ENCODE results near the gene NDUFV3.
"Not testable (repeated sequence)": the region's sequence is repeated elsewhere in the genome, so short reads cannot be mapped to it uniquely, and the experiment has no call there.

Gene NDUFV3

DNA sequence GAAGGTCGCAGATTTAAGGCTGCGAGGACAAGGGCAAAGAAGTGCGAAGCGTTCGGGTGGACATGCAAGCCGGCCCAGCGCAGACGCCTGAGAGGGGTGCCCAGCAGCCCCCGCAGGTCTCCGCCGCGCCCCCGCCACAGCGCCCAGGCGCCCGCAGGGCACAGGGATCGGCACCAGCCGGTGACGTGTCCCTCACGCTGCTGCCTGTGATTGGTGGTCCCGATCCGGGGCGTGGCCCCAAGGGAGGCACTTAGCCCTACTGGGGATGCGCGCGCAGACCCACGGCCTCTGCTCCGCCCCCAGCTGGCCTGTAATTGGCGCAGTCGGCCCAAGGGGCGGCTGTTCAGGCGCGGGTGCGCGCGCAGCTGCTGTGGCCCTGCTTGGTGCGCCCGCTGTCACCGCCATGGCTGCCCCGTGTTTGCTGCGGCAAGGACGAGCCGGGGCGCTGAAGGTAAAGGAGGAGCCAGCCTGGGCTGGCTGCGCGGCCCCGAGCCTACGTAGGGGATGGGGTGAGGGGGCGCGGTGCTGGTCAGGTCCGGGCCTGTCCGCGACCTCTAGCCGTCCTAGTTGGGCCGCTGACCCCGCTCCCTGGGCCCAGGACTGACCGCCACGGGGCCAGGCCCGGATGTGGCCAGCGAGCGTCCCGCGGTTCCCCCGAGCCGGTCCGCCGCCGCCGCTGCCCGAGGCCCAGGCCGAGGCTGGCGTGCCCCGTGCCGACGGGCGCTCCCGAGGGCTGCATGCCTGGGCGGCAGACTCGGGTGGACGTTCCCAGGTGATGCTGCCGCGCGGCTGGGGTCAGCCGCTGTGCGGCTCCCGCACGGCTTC lies at the start of gene NDUFV3:
NDUFV3 (plus strand) TSS at position 379 of the 825 bp plus-strand sequence; CDS start at position 404, 25 bp downstream.
- peak; percentile 100 for DNase-seq (ENCODE audit: low read depth in 2 of 2)

- DNase-seq (ENCODE audit: low read depth in 2 of 2) = no peak
Observed at GRCh38 chr21:42844411-42845113, 48.5 kb upstream of the NDUFV3 start.

GRCh38 chr21:42845296-42845965 lies 47.7 kb upstream of the NDUFV3 start:
- no peak for DNase-seq (ENCODE audit: low read depth in 2 of 2)

DNA sequence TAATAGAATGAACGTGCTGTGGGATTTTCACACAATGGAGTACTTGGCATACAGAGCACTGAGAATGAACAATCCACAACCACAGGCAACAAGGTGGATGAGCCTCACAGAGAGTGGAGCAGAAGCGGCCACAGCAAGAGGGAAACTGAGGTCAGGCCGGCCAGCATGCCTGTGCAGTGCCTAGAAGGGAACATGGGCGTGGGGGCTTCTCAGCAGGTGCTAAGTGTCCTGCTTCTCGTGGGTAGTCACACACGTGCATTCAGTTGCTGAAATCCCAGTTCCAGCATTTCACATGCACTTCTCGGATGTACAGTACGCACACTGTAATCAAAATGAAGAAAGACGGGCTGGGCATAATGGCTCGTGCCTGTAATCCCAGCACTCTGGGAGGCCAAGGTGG lies 46.9 kb upstream of the NDUFV3 start:
- DNase-seq (ENCODE audit: low read depth in 2 of 2) = no peak

- DNase-seq (ENCODE audit: low read depth in 2 of 2) = no peak
Observed at GRCh38 chr21:42847051-42847707, 45.9 kb upstream of the NDUFV3 start.

DNA sequence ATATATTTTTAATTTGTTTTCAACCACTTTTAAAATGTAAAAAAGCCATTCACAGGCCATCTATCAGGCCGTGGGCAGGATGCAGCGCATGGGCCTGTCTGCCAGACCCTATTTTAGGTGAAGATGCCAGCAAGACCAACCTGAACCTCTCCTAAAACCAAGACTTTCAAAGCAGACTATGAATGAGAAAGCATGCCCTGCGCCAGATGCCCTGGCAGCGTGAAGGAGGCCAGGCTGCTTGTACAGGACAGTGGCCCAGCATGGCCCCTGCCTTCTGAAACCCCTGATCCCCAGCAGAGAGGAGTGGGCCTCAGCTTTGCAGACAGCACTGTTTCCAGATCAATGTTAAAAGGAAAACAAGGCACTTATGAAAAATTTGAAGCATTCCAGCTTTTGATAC lies 45.4 kb upstream of the NDUFV3 start:
- no peak for DNase-seq (ENCODE audit: low read depth in 2 of 2)

DNA sequence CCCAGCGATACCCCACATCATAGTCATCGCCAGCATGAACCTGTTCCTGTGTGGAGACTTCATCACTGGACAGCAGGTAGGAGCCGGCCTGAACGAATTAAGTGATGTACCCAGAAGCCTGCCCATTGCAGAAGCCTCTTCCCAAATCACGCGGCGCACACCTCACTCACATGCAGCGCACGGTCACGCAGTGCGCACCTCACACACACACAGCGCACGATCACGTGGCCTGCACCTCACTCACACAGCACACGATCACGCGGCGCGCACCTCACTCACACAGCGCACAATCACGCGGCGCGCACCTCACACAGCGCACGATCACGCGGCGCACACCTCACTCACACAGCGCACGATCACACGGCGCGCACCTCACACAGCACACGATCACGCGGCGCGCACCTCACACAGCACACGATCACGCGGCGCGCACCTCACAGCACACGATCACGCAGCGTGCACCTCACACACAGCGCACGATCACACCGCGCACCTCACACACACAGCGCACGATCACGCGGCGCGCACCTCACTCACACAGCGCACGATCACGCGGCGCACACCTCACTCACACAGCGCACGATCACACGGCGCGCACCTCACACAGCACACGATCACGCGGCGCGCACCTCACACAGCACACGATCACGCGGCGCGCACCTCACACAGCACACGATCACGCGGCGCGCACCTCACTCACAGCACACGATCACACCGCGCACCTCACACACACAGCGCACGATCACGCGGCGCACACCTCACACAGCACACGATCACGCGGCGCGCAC lies 44.8 kb upstream of the NDUFV3 start:
- not testable (repeated sequence) for DNase-seq (ENCODE audit: low read depth in 2 of 2)

- no peak for DNase-seq (ENCODE audit: low read depth in 2 of 2)
Observed at GRCh38 chr21:42848932-42849758, 44.0 kb upstream of the NDUFV3 start.

GRCh38 chr21:42849759-42850412 lies 43.2 kb upstream of the NDUFV3 start:
- no peak for DNase-seq (ENCODE audit: low read depth in 2 of 2)

GRCh38 chr21:42850463-42850862 lies 42.6 kb upstream of the NDUFV3 start:
- no peak for DNase-seq (ENCODE audit: low read depth in 2 of 2)

- DNase-seq (ENCODE audit: low read depth in 2 of 2) = no peak
Observed at GRCh38 chr21:42850866-42851391, 42.2 kb upstream of the NDUFV3 start.

- DNase-seq (ENCODE audit: low read depth in 2 of 2) = no peak
Observed at GRCh38 chr21:42851812-42852665, 41.1 kb upstream of the NDUFV3 start.

DNA sequence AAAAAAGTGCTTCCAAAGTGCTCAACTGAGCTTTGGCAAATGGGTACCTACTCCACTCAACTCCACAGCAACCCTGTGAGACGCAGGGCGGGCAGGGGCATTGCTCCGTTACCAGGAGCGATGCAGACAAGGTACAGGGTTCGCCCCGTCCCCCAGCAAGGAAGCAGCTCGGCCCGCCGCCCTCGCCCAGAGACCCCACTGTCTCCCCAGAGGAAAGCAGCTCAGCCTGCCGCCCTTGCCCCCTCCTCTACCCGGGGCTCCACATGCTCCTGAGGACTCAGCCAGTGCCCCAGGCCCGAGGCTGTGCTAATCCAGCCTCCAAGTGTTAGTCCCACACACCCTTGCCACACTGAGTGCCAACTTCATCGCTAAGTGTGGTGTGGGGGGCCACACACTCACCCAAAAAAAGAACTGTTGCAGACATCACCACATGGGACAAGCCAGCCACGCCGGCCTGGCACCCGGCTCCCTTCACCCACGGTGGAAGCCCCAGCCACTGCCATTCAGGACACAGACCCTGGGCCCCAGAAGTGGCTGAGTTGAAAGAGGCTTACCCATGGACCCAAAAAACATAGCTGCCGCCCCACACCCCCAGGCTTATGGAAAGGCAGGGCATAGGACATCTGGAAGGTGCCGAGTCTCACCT lies 40.1 kb upstream of the NDUFV3 start:
- no peak for DNase-seq (ENCODE audit: low read depth in 2 of 2)

DNA sequence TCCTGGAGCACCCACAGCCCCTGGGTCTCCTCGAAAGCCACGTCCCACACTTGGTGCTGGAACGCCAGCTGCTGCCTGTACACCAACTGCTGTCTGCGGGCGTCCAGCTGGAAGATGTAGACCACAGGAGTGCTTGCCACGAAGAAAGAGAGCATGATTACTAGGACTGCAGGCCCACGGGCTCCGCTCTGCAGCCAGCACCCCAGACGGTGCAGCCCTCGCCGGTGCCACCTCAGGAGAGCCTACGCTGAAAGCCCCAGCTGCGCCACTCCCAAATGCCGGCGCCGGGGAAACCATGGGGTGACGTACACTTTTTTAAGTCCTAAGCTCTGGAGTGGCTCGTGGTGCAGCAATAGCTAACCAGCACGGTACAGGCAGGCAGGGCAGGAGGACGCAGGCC lies 39.5 kb upstream of the NDUFV3 start:
- DNase-seq (ENCODE audit: low read depth in 2 of 2) = no peak

GRCh38 chr21:42854246-42855010 lies 38.7 kb upstream of the NDUFV3 start:
- no peak for DNase-seq (ENCODE audit: low read depth in 2 of 2)

DNA sequence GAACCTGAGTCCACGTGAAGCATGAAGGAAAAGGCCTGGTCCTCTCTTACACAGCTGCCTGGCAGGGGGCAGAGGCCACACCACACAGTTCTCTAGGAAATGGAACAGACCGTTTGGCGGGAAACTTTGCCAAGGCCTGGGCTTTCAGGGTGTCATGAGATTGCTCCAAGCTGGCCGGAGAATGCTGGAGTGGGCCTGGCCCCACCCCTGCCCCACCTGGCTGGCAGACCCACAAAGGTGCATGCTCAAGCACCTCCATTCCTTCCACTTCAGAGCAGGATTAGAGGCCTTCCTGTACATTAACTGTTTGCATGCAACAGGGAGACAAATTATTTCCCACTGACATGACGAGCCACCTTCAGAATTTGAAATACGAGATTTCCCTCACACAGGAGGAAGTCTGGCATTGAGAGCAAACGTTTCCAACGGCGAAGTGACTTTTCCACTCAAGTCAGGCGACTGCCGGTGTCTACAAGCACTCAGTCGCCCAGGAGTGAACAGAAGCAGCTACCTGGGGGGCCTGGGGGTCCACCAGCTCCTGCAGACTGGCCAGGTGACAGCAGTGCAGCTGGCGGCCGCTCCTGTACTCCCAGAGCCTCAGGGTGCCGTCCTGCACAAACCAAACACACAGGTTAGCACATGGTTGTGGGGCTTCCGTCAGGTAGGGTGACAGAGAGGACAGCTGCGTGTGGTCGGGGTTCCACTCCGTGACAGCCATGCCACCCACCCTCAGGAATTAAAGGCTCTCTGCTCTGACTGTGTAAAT lies 37.8 kb upstream of the NDUFV3 start:
- DNase-seq (ENCODE audit: low read depth in 2 of 2) = no peak

DNA sequence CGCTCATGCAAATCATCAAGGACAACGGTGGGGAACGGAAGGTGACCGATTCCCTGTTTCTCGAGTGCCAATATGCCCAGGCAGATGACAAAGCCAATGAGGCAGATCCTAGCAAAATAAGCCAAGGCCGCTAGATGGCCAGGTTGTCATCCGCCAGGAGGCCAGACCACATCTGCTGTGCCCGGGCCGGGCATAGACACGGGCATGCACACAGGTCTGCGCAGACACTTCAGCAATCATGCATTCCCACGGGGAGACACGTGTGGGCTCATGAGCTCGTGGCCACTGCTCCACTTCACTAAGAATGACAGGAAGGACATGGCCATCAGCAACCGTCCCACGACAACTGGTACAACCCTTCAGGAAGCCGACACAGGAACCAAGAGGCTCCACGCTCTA lies 37.2 kb upstream of the NDUFV3 start:
- no peak for DNase-seq (ENCODE audit: low read depth in 2 of 2)
